ENCODE measurements around the gene CGA.

GRCh38 chr6:87122477-87122876 lies 27.6 kb upstream of the CGA start:
- TF ChIP-seq CTCF (IDR thresholded peaks at IDR 0.05; ENCODE audit: poor library complexity, severe bottlenecking) (no peak), RAD21 (conservative IDR thresholded peaks at IDR 0.05) (no peak), SMC3 (conservative IDR thresholded peaks at IDR 0.05; ENCODE audit: poor library complexity) (no peak), POLR2AphosphoS5 (IDR thresholded peaks at IDR 0.05) (no peak), REST (IDR thresholded peaks at IDR 0.05; ENCODE audit: borderline replicate concordance) (no peak), EP300 (conservative IDR thresholded peaks at IDR 0.05; ENCODE audit: poor library complexity, severe bottlenecking) (no peak), EZH2 (IDR thresholded peaks at IDR 0.05; ENCODE audit: borderline replicate concordance, insufficient read depth, low read length, poor library complexity, severe bottlenecking) (no peak), TAF1 (IDR thresholded peaks at IDR 0.05; ENCODE audit: low read depth) (no peak), MXI1 (conservative IDR thresholded peaks at IDR 0.05; ENCODE audit: poor library complexity, severe bottlenecking) (no peak)
